ENCODE data around the gene NUCKS1. TPM values are rescaled to one million over a fixed set of nuclear protein-coding genes. Genes with fewer than 3 reads are reported as not detected.

NUCKS1 gene
- total and polyA plus RNA-seq, 2 of the 8 experiments (the other 6 are each of a cell fraction or from before 2014, with no cell fraction given): 126 to 461 TPM

- TF ChIP-seq SIN3A (conservative IDR thresholded peaks at IDR 0.05 in 1 of 2, IDR thresholded peaks at IDR 0.05 in 1 of 2; ENCODE audit: low read depth in 1 of 2, low read length in 2 of 2): 0 out of 4 replicates have a peak, but pooled peaks of 1 of the 2 experiments have one; percentile 38
Measured at GRCh38 chr1:205774198-205775014, 24.4 kb upstream of the NUCKS1 start (continued).

Data from H1 (cell line).